ENCODE data around the gene DZIP1L.
A peak's percentile ranks its signal among the peaks of the same experiment; 100 is the strongest.

GRCh38 chr3:138051947-138052802, 63.2 kb downstream of the DZIP1L start:
- TF ChIP-seq CTCF (IDR thresholded peaks at IDR 0.05) (peak; percentile 94), REST (IDR thresholded peaks at IDR 0.05; ENCODE audit: insufficient read depth in 1 of 2, low read depth in 2 of 2, low read length in 1 of 2) (no peak), POLR2AphosphoS5 (IDR thresholded peaks at IDR 0.05; ENCODE audit: low read depth, low read length) (no peak), SIN3A (IDR thresholded peaks at IDR 0.05; ENCODE audit: borderline replicate concordance, insufficient read depth, low read depth, low read length) (no peak), TCF7L2 (IDR thresholded peaks at IDR 0.05; ENCODE audit: low read depth, low read length) (no peak)

All from Panc1 (cell line).